ENCODE measurements around the gene TRIM33. TPM values are rescaled to one million over a fixed set of nuclear protein-coding genes. Genes with fewer than 3 reads are reported as not detected.

The TRIM33 gene
- total and polyA plus RNA-seq, 10 of the 15 experiments (the other 5 are each of a cell fraction or from before 2014, with no cell fraction given): 9.0 to 40.3 (median 22.0) TPM

DNA sequence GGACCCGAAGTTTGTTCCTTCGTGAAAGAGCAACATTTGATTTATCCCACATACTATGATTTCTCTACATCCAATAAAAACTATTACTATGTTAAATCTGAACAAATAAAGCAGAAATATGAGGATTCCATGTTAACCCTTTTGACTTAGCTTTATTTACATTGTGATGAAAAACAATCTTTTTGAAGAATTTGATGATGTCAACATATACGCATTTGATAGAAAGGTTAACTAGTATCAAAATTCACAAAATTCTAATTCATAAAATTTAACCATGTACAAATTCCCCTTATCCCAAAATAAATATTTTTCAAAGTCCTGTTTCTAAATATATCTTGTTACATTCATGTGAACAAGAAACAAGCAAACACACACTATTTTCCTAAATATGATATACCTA, 74.2 kb downstream of the TRIM33 start (continued):
- TF ChIP-seq NRF1 (conservative IDR thresholded peaks at IDR 0.05; ENCODE audit: low read depth, low read length): no peak
- TF ChIP-seq USF2 (IDR thresholded peaks at IDR 0.05; ENCODE audit: borderline replicate concordance, low read depth, low read length): no peak
- no peak for TF ChIP-seq FOXK2 (IDR thresholded peaks at IDR 0.05)
- TF ChIP-seq ETV6 (conservative IDR thresholded peaks at IDR 0.05 in 1 of 2, IDR thresholded peaks at IDR 0.05 in 1 of 2; ENCODE audit: borderline replicate concordance in 1 of 2, low read depth in 1 of 2): no peak
- TF ChIP-seq BCL11A (IDR thresholded peaks at IDR 0.05; ENCODE audit: low read depth, low read length): no peak
- no peak for TF ChIP-seq HDGF (IDR thresholded peaks at IDR 0.05)
- TF ChIP-seq NFIC (IDR thresholded peaks at IDR 0.05; ENCODE audit: low read depth, low read length): no peak

DNA sequence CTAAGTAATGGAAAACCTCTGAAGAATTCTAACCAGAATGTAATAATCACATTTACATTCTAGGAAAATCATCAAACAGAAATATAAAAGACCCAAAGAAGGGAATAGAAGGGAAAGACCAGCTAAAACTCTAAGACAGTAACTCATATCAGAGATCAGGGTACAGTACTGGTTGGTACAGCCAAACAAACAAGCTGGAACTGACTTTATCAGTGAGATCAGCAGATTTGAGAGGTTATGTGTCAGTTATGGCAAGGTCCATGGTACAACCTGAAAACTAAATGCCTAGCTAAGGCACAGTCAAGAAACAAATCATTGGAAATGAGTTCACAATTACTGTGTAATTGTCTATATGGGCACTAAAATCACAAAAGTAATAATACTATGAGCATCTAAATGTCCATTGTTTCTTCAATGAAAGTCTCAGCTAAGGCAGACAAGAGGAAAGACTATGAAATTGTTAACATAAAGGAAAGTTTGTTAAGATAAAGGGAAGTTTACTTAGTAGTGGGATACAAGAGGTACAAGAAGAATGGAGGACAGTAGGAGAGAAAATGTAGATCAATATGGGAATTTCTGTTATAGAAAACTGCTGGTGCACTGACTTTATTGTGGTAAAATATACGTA, 75.8 kb downstream of the TRIM33 start:
- DNase-seq (ENCODE audit: low read depth, low spot score): no peak
- Histone ChIP-seq H3K36me3 (ENCODE audit: control insufficient read depth in 2 of 2, insufficient read depth in 2 of 2, low read length in 1 of 2) (no peaks in the 10 kb centered on the region; a peak in 2 of 4 replicates), H3K4me3 (no peak overlapping the region), H3K4me1 (ENCODE audit: control insufficient read depth, insufficient read depth, low read length) (0 out of 2 replicates have a peak, but pooled peaks cover 2% of the 10 kb centered on the region), H3K27ac (ENCODE audit: control insufficient read depth, insufficient read depth) (no peak overlapping the region), H3K9me3 (replicated peaks; ENCODE audit: control insufficient read depth, insufficient read depth, low read length) (no peaks in the 10 kb centered on the region), H2AFZ (ENCODE audit: control insufficient read depth, low read depth, low read length) (no peak overlapping the region), H3K4me2 (ENCODE audit: control insufficient read depth, insufficient read depth) (no peak overlapping the region), H4K20me1 (ENCODE audit: control insufficient read depth, insufficient read depth) (no peaks in the 10 kb centered on the region), H3K9ac (ENCODE audit: control insufficient read depth, insufficient read depth, low read length) (no peak overlapping the region), H3K27me3 (replicated peaks in 1 of 2; ENCODE audit: control insufficient read depth in 2 of 2, insufficient read depth in 2 of 2, low read length in 1 of 2) (no peaks in the 10 kb centered on the region), H3K79me2 (ENCODE audit: control insufficient read depth, insufficient read depth, low read length) (no peaks in the 10 kb centered on the region; the same call in 1 of the 2 replicates)
- SMC1A ChIA-PET (ENCODE audit: uncharacterized antibody, unreplicated experiment): interaction anchor here (0.8 to 2.5 kb wide), 3 partner anchors 11 to 691 kb away, joined by 3 to 8 read pairs (median 4); no protein-coding TSS in a partner anchor
- in situ Hi-C loops (cut with MboI) (no loop called here), intact Hi-C loops (cut with micrococcal nuclease; ENCODE audit: unreplicated experiment) (no loop called here)
- no peak for FAIRE-seq
- RAD21 ChIA-PET (ENCODE audit: unreplicated experiment): interaction anchor here (0.9 kb wide), 1 partner anchor 33 kb away, joined by 3 read pairs; no protein-coding TSS in a partner anchor
- no TSS peak for BruUV-seq (replicated peaks)
- ATAC-seq: no peak
- WGBS (ENCODE audit: insufficient coverage, insufficient replicate concordance, low lambda C conversion rate, missing lambda C conversion rate): 91% methylated on average over 1 of the region's 1 CpG
- POLR2A ChIA-PET: no interaction called here
- CTCF ChIA-PET: interaction anchor here (0.9 to 1.4 kb wide), 2 partner anchors 9 to 11 kb away, joined by 4 read pairs; no protein-coding TSS in a partner anchor
- TF ChIP-seq SMARCA5 (IDR thresholded peaks at IDR 0.05): no peak
- TF ChIP-seq MLLT1 (IDR thresholded peaks at IDR 0.05): no peak
- no peak for TF ChIP-seq NFIC (IDR thresholded peaks at IDR 0.05; ENCODE audit: low read depth, low read length)
- no peak for TF ChIP-seq RB1 (IDR thresholded peaks at IDR 0.05; ENCODE audit: borderline replicate concordance)
- no peak for TF ChIP-seq TCF3 (IDR thresholded peaks at IDR 0.05; ENCODE audit: borderline replicate concordance, insufficient read depth, low read depth, low read length)
- no peak for TF ChIP-seq IKZF2 (IDR thresholded peaks at IDR 0.05)
- no peak for TF ChIP-seq DPF2 (IDR thresholded peaks at IDR 0.05)
- no peak for TF ChIP-seq SREBF1 (IDR thresholded peaks at IDR 0.05; ENCODE audit: low read length)
- TF ChIP-seq TCF12 (IDR thresholded peaks at IDR 0.05; ENCODE audit: low read depth, low read length): no peak
- no peak for TF ChIP-seq GATAD2B (conservative IDR thresholded peaks at IDR 0.05; ENCODE audit: low read depth)
- no peak for TF ChIP-seq EGR1 (IDR thresholded peaks at IDR 0.05; ENCODE audit: borderline replicate concordance in 1 of 2, low read depth in 2 of 2, low read length in 2 of 2)
- TF ChIP-seq ATF7 (IDR thresholded peaks at IDR 0.05; ENCODE audit: low read depth): no peak
- TF ChIP-seq ZBED1 (IDR thresholded peaks at IDR 0.05; ENCODE audit: borderline replicate concordance): no peak
